Measurements from ENCODE around the gene MAP6. TPM values are rescaled to one million over a fixed set of nuclear protein-coding genes. Genes with fewer than 3 reads are reported as not detected.

The MAP6 gene
- total and polyA plus RNA-seq, 10 donors: 1.3 to 9.0 (median 2.3) TPM

GRCh38 chr11:75601494-75601893 is 67.3 kb downstream of the MAP6 start:
- no peaks in the 10 kb centered on the region for H3K36me3 ChIP-seq
- 84 to 91% (median 88%) methylated on average over 7 of the region's 7 CpGs for WGBS, 5 donors
- H3K4me1 ChIP-seq: peaks cover 0 to 14% (median 0%) of the 10 kb centered on the region in 6 donors
- peaks cover 0 to 10% (median 0%) of the 10 kb centered on the region in 7 donors for H3K27me3 ChIP-seq (replicated peaks in 1 of 7)
- no peaks in the 10 kb centered on the region for H3K9me3 ChIP-seq
- no peak overlapping the region for H3K27ac ChIP-seq
- no peak for TF ChIP-seq POLR2AphosphoS5 (IDR thresholded peaks at IDR 0.05)
- no peak for TF ChIP-seq POLR2A (IDR thresholded peaks at IDR 0.05)
- TF ChIP-seq CTCF (IDR thresholded peaks at IDR 0.05 in 8 of 11, conservative IDR thresholded peaks at IDR 0.05 in 3 of 11): no peak
- no peak for DNase-seq
- intact Hi-C loops (cut with DNase I; ENCODE audit: low total_unique reads): no loop called here
- no peak overlapping the region for H3K4me3 ChIP-seq

- Histone ChIP-seq H3K4me3 (no peak overlapping the region), H3K27me3 (replicated peaks in 1 of 7) (peaks cover 0 to 5% (median 0%) of the 10 kb centered on the region in 7 donors), H3K36me3 (no peaks in the 10 kb centered on the region), H3K4me1 (peaks cover 0 to 19% (median 0%) of the 10 kb centered on the region in 6 donors), H3K9me3 (no peaks in the 10 kb centered on the region), H3K27ac (no peak overlapping the region)
- no peak for TF ChIP-seq POLR2A (IDR thresholded peaks at IDR 0.05)
- no peak for TF ChIP-seq POLR2AphosphoS5 (IDR thresholded peaks at IDR 0.05)
- no peak for TF ChIP-seq CTCF (IDR thresholded peaks at IDR 0.05 in 8 of 11, conservative IDR thresholded peaks at IDR 0.05 in 3 of 11)
- WGBS, 5 donors: 60 to 78% (median 73%) methylated on average over 3 of the region's 3 CpGs
- DNase-seq: no peak
- intact Hi-C loops (cut with DNase I; ENCODE audit: low total_unique reads): no loop called here
Observed at GRCh38 chr11:75600356-75600755, 68.5 kb downstream of the MAP6 start.

GRCh38 chr11:75598900-75599299 is 69.9 kb downstream of the MAP6 start:
- DNase-seq: no peak

GRCh38 chr11:75598264-75598663 is 70.6 kb downstream of the MAP6 start:
- no peaks in the 10 kb centered on the region for H3K9me3 ChIP-seq
- no peak overlapping the region for H3K27ac ChIP-seq
- TF ChIP-seq POLR2AphosphoS5 (IDR thresholded peaks at IDR 0.05) (no peak), POLR2A (IDR thresholded peaks at IDR 0.05) (no peak), CTCF (IDR thresholded peaks at IDR 0.05 in 8 of 11, conservative IDR thresholded peaks at IDR 0.05 in 3 of 11) (no peak)
- H3K36me3 ChIP-seq: no peaks in the 10 kb centered on the region
- intact Hi-C loops (cut with DNase I; ENCODE audit: low total_unique reads): loop anchor here (10.0 kb wide), 1 partner anchor 53 kb away; no protein-coding TSS in a partner anchor
- DNase-seq: no peak
- no peaks in the 10 kb centered on the region for H3K27me3 ChIP-seq (replicated peaks in 1 of 7)
- peaks cover 0 to 16% (median 0%) of the 10 kb centered on the region in 6 donors for H3K4me1 ChIP-seq
- no peak overlapping the region for H3K4me3 ChIP-seq

More at GRCh38 chr11:75598900-75599299, 69.9 kb downstream of the MAP6 start:
- no peak for TF ChIP-seq POLR2A (IDR thresholded peaks at IDR 0.05)
- no peak for TF ChIP-seq CTCF (IDR thresholded peaks at IDR 0.05 in 8 of 11, conservative IDR thresholded peaks at IDR 0.05 in 3 of 11)
- TF ChIP-seq POLR2AphosphoS5 (IDR thresholded peaks at IDR 0.05): no peak
- WGBS, 5 donors: 69 to 81% (median 76%) methylated on average over 7 of the region's 7 CpGs
- peaks cover 0 to 15% (median 0%) of the 10 kb centered on the region in 6 donors for H3K4me1 ChIP-seq
- H3K9me3 ChIP-seq: no peaks in the 10 kb centered on the region
- no peaks in the 10 kb centered on the region for H3K36me3 ChIP-seq
- intact Hi-C loops (cut with DNase I; ENCODE audit: low total_unique reads): loop anchor here (10.0 kb wide), 1 partner anchor 54 kb away; no protein-coding TSS in a partner anchor
- no peaks in the 10 kb centered on the region for H3K27me3 ChIP-seq (replicated peaks in 1 of 7)
- H3K27ac ChIP-seq: no peak overlapping the region
- H3K4me3 ChIP-seq: no peak overlapping the region

All from spleen (tissue), 11 donors.